Inflammatory macrophage (primary cell): Measurements from ENCODE around the gene RELL2.

Experiments
- DNase-seq, 2 donors: peaks; one replicate each; pipeline ENCODE4 v3.0.0-alpha.2; 2020 to 2022

The RELL2 gene

DNA sequence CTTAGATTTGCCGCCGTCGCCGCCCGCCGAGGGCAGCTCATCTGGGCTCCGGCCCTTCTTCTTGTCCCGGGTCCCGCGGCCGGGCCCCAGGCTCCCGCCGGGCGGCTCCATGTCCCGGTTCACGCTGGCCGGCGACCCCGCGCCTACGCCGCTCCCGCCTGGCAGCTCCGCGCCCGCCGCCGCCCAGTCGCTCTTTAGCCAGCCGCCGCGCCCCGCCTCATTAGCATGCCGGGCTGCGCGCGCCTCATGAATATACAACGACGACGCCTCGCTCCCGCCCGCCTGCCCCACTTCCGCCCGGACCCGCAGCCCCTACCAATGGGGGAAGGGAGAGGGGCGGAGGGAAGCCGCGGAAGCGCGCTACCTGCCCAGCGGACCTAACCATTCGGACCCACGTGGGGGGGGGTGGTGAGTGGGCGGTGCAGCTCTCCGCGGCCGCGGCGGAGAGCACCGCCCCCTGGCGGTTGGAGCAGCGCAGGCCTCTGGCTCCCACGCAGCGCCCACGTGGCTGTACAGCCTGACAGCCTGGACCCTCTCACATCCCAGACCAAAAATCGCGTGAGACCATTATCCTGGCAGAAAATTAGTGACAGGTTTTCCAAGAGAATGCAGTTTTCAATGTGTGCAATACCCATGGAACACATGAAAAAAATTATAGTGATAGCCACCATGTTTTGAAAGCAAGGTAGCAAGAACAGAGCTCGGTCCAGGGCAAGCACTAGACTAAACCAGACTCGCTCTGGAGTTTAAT is 17.8 kb upstream of the RELL2 start, which contains the start of gene DIAPH1:
DIAPH1 (minus strand) TSS at position 197 of the 751 bp plus-strand sequence; CDS start at position 111, 86 bp downstream.
- peak; percentile 96 to 97 for DNase-seq

DNA sequence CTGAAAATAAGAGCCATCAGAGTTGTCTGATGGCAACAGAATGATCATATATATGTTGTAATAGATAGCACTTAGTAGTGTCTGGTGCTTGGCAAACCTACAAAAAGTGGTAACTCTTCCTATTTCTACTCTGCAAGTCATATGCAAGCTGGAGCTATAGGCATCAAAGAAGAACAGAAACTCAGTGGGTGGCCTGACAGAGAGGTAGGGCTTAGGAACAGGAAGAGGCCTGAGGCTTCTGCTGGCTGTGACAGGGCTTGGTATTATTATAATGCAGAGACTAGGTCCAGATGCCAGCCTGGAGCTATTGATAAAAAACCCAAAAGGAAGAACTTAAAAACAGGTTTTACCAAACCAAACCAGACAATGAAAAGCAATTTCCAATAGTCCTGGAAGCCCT is 13.6 kb upstream of the RELL2 start:
- peak; percentile 94 to 95 for DNase-seq

DNA sequence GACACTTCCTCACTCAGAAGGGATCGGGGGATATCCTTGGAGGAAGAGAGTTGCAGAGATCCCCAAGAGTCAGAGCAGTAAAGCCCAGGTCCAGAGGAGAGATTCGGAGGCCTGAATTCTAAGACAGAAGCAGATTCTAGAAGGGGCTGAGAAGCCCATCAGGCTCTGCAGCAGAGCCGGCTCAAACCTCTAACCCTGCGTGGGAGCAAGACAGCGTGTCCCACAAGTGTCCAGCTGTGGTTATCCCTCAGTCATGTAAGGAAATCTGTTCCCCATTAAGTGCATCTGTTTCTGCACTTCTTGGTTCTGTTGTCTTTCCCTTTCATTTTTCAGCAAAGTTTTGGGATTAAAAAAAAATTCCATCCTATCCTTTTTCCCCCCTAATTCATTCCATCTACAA is 13.2 kb upstream of the RELL2 start:
- DNase-seq, result peak in 1 of 2 donors; percentile 66

DNA sequence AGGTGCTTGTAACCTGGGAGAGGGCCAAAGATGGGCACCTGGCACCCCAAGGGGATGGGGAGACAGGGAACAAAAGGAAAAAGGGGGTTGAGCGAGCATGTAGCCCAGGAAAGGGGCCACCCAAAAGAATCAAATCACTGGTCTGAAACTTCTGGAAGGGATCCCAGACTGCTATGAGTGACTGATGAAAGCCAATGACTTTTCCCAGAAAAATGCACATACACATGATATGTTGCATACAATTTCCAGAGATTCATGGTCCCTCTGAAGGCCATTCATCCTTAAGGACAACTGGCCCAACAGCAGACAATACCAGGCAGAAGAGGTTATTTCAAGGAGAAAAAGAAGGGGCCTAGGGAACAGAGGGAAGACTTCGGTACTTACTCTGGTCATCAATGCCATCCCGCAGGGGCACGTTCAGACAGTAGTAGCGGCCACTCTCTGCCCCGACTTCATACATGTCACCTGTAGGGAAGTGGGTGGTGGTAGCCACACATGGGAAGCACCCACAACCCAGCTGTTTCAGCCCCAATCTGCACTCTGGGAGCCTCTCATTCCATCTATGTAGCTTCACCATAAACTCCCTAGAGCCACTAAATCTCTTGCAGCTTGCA is 8.5 kb upstream of the RELL2 start:
- DNase-seq, result no peak

DNA sequence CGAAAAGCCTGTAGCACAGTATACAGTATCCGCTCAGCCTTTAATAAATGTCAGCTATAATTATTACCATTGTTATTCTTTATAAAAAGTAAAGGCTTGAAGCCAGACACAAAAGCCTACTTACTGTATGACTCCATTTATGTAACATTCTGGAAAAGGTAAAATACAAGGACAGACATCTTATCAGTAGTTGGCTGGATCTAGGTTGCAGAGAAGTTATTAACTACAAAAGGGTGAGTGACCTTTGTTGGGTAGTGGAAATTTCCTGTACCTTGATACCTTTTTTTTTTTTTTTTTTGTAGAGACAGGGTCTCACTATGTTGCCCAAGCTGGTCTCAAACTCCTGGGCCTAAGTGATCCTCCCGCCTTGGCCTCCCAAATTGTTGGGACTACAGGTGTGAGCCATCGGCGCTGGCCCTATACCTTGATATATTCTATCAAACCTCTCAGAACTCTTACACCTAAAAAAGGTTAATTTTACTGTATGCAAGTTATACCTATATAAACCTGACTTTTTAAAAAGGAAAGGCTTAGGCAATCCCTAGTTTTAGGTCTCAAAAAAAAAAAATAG is 6.1 kb upstream of the RELL2 start:
- no peak for DNase-seq

DNA sequence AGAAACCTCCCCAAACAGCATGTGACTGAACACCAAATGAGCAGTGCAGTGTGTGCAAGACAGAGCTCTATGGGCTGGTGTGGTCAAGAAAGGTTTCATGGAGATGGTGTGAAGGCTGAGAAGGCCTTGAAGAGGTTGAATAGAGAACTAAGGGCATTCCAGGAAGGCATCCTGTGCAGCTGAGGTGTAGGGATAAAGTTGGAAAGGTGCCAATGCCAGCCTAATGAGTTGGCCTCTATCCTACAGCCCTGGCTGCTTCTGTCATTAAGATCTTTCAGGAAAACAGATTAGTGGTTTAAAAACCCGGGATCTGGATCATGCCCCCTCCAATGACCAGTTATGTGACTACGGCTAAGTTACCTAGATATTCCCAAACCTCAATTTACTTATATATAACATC is 4.1 kb upstream of the RELL2 start:
- no peak for DNase-seq

DNA sequence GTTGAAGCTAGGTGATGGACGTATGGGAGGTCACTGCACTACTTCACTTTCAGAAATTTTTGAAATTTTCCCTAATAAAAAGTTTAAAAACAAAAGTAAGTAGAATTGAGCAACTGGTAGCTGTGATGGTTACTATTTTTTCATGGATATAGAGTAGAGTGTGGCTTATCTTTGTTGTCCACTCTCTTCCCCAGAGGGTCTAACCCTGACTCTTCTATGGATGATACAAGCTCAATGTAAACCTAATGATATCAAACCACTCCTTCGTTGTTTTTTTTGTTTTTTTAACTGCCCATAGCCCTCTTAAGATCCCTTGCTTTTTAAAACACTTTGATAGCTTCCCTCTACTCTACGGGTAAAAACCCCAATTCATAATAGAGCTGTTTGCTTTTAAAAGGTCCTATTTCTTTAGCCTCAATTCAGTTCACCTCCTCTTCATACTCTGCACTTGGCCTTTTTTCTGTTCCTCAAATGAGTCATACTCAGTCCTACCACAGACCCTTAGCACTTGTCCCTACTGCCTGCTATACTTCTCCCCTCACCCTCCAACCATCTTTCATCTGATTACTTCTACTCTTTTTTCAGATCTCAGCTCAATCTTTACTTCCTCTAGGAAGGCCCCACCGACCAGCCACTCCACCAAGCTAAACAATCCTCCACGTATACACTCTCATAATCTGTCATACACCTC is 2.8 kb upstream of the RELL2 start:
- DNase-seq, result peak; percentile 29 to 47

DNA sequence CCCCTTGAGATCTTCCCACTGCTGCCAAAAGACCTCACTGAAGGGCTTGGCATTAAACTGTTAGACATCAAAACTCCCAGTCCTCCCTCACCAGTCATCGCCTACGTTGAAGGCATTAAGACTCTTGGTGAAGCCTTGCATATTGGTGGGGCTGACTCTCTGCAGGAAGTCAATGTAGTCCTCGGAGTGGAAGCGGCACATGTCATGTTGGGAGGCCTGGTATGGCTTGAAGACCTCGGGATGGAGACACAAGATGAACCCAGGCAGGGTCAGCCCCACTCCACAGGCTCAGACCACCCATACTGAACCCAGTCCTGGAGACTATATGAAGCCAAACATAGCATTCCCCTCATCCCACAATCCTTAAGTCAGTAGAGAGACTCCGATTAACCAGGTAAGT is 2.1 kb upstream of the RELL2 start:
- no peak for DNase-seq

DNA sequence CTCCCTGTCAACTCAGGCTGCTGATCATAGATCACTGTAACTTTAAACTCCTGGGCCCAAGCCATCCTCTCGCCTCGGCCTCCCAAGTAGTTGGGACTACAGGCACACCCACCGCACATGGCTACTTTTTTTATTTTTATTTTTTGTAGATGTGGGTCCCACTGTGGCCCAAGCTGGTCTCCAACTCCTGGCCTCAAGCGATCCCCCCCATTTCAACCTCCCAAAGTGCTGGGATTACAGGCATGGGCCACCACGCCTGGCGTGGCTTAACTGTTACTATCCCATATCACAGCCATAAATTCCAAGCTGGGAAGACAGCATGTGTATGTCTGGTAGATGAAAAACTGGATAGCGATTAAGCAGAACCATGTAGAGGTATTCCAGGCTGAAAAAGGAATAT is 1.2 kb upstream of the RELL2 start:
- no peak for DNase-seq

DNA sequence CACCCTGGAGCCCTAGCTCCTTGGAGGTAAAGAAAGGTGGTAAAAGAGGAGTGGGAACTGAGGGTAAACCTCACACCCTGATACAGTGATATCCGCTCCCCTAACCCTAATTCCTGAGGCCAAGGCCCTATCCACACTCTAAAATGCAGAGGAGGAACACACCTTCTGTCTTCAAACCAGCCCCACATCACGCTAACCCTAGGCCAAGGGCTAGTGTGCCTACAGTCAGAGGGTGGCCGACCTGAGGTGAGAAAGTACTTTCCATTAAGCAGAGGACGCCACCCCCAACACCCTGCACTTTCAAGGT is 738 bp upstream of the RELL2 start:
- no peak for DNase-seq

DNA sequence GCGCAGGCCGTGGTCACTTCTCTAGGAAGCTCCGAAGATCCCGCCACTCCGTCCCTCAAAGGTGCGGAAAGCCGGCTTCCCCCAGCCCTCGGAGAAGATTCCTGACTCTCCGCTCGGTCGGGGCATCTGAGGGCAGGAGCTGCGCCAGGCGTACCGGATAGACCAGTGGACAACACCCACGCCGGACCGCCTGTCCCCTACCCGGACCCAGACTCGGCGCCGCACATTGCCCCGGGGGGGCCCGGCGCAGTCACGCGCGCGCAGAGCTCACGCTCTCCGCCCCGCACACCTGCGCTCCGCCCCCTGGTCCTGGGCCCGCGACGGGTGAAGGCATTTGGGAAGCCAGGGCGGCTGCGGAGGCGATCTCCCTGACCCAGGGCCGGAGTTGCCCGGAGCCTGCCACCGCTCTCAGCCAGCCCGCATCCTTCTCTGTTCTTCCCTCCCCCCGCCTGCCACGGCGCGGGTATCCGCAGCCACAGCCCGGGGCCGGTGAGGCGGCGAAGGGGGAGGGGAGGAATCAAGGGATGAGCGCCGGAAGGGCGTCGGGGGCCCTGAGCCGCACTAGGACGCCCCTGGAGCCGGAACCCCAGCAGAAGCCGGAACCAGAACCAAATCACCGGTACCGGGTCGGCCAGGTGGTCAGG is 448 bp downstream of the RELL2 start:
- DNase-seq, result no peak

DNA sequence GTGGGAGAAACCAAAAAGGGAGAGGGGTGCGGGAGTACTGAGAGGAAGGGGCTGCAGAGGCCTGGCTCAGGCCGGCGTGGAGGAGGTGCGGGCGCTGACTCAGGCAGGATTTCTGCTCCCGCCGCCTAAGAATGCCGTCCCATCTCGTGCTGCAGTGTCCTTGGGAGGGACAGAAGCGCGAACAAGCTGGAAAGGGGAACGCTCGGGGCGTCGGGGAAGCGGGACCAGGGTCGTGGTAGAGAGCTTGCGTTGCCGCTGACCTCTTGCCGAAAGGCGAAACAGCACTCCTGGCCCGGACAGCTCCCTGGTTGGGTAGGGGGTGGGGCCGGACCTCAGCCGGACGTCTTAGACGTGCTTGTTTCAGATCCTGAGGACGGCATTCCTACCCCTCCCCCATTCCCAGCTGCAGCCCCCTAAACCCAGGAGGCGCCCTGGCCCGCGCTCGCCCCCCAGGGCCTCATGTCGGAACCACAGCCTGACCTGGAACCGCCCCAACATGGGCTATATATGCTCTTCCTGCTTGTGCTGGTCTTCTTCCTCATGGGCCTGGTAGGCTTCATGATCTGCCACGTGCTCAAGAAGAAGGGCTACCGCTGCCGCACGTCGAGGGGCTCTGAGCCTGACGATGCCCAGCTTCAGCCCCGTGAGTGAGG is 1.1 kb downstream of the RELL2 start:
- peak; percentile 59 to 75 for DNase-seq

DNA sequence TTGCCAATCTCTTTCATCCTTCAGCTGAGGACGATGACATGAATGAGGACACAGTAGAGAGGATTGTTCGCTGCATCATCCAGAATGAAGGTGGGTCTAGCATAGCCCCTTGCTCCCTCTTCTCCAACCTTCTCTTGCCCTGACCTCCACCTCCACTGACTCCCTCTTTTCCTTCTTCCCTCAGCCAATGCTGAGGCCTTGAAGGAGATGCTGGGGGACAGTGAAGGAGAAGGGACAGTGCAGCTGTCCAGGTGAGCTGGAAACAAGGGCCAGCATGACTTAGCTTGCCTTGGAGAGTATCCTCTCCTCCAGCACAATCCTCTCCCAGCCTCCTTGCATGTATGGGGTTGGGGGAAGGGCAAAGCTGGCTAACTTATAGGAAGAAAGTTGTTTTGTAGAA is 2.0 kb downstream of the RELL2 start:
- no peak for DNase-seq

DNA sequence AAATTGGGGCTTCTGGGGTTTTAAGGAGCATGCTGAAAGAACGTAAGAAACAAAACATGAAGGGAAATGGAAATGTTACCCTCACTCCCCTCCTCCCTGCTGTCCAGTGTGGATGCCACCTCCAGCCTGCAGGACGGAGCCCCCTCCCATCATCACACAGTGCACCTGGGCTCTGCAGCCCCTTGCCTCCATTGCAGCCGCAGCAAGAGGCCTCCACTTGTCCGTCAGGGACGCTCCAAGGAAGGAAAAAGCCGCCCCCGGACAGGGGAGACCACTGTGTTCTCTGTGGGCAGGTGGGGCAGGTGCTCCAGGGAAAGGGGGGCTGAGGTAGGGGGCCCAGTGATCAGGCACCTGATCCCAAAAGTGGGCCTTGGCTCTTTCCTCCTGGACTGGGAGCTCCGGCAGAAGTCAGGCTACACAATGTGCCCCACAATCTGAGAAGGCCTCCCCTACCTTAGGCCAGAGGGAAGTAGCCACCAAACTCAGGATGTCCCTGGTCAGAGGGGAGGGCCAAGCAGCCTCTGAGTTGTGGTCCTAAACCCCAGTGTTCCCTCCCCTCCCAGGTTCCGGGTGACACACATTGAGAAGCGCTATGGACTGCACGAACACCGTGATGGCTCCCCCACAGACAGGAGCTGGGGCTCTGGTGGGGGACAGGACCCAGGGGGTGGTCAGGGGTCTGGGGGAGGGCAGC is 2.7 kb downstream of the RELL2 start:
- no peak for DNase-seq

DNA sequence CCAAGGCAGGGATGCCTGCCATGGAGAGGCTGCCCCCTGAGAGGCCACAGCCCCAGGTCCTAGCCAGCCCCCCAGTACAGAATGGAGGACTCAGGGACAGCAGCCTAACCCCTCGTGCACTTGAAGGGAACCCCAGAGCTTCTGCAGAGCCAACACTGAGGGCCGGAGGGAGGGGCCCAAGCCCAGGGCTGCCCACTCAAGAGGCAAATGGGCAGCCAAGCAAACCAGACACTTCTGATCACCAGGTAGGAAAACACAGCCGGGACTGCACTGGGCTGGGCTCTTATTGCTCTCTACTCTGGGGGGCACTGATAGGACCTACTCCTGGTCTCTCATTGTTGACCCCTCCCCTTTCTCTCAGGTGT is 3.2 kb downstream of the RELL2 start:
- no peak for DNase-seq

DNA sequence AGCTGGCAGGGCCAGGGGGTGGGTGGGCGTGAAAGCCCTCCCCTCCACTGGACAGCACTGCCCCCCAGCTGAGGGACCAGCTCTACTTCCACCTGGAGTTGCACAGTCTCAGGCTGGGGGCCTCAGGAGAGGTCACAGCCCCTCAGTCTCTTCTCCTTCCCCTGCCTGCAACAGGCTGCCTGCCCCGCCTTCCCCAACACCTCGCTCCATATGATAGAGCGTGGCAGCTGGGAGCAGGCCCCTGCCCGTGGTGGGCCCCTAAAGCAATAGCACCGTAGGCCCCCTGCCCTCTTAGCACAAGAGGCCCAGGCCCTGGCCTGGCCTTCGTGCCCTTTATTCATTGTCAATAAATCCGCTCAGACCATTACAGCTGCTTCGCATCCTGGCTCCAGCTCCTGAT is 3.9 kb downstream of the RELL2 start:
- DNase-seq, result no peak

DNA sequence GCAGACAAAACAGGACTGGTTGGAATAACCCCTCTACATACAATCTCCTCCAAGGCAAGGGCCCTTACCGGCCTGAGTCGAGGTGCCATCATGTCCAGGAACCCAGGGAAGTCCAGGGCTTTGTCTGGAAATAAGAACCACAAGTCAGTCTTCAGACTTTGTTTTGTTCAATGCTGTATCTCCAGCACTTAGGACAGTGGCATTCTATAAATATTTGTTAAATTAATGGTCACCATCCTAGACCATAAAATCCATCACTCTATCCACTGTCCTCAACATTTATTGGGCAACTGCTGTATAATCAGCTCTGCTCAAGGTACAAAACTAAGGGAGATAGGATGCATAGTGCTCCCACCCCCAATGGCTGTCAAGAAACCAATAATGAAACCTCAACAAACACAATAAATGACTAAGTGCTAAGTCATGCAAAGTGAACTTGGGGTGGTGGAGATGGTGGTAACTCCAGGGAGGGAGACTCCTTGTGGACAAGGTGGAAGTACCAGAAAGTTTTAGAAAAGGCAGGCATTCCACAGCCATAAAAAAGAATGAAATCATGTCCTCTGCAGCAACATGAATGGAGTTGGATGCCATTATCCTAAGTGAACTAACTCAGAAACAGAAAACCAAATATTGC is 5.0 kb downstream of the RELL2 start:
- peak in 1 of 2 donors; percentile 24 for DNase-seq

DNA sequence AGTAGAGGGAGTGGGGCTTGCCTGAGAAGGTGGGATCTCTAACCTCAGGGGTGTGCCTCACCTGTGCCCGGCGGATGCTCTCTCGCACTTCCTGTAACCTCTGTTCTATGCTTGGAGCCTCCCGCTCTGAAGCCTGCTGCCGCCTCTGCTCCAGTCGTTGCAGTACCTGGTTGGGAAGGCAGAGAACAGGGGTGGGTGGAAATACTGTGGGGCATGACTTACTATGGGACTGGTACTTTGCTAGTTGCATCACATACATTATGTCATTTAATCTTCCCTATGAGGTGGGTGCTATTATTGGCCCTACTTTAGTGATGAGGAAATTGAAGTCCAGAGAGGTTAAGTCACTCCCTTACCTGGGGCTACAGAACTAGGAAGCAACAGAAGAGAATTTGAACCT is 9.2 kb downstream of the RELL2 start:
- no peak for DNase-seq

DNA sequence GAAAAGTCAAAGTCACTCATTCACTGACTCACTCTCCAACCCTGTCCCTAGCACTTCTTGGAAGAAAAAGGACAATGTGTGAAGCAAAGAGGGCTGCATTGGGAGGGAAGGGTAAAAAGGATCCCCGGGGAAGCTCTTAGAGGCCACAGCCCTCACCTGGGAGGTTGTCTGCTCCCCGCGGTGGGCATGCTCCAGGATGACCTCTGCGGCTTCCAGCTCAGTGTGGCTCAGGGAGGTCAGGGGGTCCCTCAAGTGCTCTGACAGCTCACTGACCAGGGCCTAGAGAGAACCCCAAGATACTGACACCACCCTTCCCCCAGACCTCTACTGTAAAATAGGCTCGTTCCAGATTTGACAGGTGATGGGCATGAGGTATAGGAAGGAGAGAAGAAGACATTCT is 10.4 kb downstream of the RELL2 start:
- no peak for DNase-seq

DNA sequence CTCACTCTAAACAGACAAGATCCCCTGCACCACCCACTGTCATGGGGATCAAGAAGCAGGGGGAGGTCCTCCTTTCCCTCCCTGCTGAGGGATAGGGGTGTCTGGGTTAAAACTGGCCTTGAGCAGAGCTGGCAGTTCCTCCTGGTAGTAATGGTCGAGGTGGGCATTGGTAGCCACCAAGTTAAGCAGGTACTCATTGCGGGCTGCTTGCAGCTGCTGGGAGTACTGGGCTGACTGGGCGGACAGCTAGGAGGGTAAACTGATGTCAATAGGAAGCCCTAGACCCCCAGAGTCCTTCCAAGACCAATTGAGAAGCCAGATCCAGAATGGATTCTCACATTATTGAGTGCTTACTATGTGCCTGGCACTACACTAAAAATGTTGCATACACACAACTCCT is 11.1 kb downstream of the RELL2 start:
- DNase-seq, result no peak

DNA sequence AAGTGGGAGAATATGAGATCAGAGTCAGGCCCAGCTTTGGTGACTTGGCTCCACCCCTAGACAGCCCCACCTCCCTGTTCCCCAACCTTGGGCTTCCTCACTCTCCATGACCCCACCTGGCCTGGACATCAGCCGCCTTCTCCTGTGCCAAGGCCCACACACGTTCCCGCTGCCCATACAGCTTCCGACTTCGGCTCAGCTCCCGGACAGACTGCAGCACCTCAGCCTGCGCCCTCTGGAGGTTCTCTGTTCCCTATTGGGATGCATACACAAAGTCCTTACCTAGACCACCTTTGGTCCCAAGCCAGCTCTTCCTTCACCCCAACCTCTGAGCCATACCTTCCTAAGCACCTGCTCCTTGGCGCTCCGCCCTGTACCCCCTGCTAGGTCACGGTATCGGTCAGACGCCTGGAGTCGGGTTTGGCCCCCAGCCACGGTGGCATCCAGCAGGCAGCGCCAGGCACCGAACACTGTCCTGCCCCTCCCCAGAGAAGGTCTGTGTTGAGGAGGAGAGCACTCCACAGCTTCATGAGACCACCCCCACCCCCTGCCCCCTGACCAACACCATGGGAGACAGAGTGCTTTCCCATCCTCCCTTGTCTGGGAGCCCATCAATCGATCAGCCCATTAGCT is 12.4 kb downstream of the RELL2 start:
- DNase-seq, result no peak
